Breast epithelium (tissue), 4 donors: ENCODE results near the gene CDH13. TPM values are rescaled to one million over a fixed set of nuclear protein-coding genes. Genes with fewer than 3 reads are reported as not detected.

Source experiments
- DNase-seq, 2 donors: peaks; one replicate each; pipeline ENCODE4 v3.0.0-alpha.2; 2019; ENCODE audit warnings: low spot score in 2 of 2
- H3K27ac ChIP-seq, 2 donors: fragments of 200-600 bp; sonication (generic) in 1 of 2; one replicate each; pipeline ENCODE4 v1.5.1; 2016 to 2019; ENCODE audit warnings: mild to moderate bottlenecking in 1 of 2
- H3K27me3 ChIP-seq, 2 donors: fragments of 200-600 bp; sonication (generic) in 1 of 2; one replicate each; pipeline versions ENCODE4 v1.5.1 to v1.6.0; 2017 to 2019; ENCODE audit warnings: control low read depth in 1 of 2, mild to moderate bottlenecking in 1 of 2
- H3K36me3 ChIP-seq: fragments of 200-600 bp; one replicate; pipeline ENCODE4 v1.5.1; 2019
- H3K4me1 ChIP-seq, 2 donors: fragments of 200-600 bp; sonication (generic); one replicate each; pipeline ENCODE4 v1.5.1; 2016 to 2019; ENCODE audit warnings: control low read depth in 1 of 2
- H3K4me3 ChIP-seq, 3 donors: fragments of 200-600 bp; sonication (generic); 1 replicate in 2 of 3; 2 replicates in 1 of 3; pipeline ENCODE4 v1.5.1; 2016 to 2019; ENCODE audit warnings: mild to moderate bottlenecking in 3 of 3, moderate library complexity in 2 of 3
- H3K9me3 ChIP-seq, 2 donors: fragments of 200-600 bp; sonication (generic) in 1 of 2; one replicate each; pipeline ENCODE4 v1.5.1; 2016 to 2019; ENCODE audit warnings: control low read depth in 1 of 2
- CTCF ChIP-seq, 3 donors: fragments of 450-650 bp; IDR thresholded peaks; one replicate each; pipeline ENCODE4 v1.5.1; 2016 to 2017; ENCODE audit warnings: antibody characterized with exemption in 3 of 3, mild to moderate bottlenecking in 3 of 3, moderate library complexity in 3 of 3
- POLR2A ChIP-seq: fragments of 450-650 bp; IDR thresholded peaks from one replicate; pipeline ENCODE4 v1.6.1; 2016; ENCODE audit warnings: antibody characterized with exemption, mild to moderate bottlenecking, moderate library complexity
- POLR2AphosphoS5 ChIP-seq, 3 donors: sonication (generic); formaldehyde crosslinking; IDR thresholded peaks; one replicate each; pipeline ENCODE4 v1.6.1; 2017; ENCODE audit warnings: antibody characterized with exemption in 3 of 3
- intact Hi-C: fragments of 100-400 bp; cut with DNase I; formaldehyde crosslinking; loops from one replicate; pipeline ENCODE4 v1.15.1; 2023; ENCODE audit warnings: low total_unique reads
- total RNA-seq, 3 donors: library from RNA; depleted of rRNA; stranded (reverse); fragments of >200 nt; gene quantifications; one replicate each; pipeline ENCODE4 v1.1.0, GENCODE V29; 2016

Gene CDH13
- total RNA-seq, 3 donors from 2014 or later, result 6.0 to 13.1 (median 11.5) TPM

GRCh38 chr16:83433201-83433600 lies 806.4 kb downstream of the CDH13 start:
- intact Hi-C loops, result no loop called here
- Histone ChIP-seq H3K4me1 (no peaks in the 10 kb centered on the region), H3K36me3 (no peaks in the 10 kb centered on the region), H3K27me3 (no peaks in the 10 kb centered on the region), H3K4me3 (no peak overlapping the region), H3K9me3 (no peaks in the 10 kb centered on the region), H3K27ac (no peak overlapping the region)
- no peak for DNase-seq
- TF ChIP-seq POLR2A (no peak), POLR2AphosphoS5 (IDR thresholded peaks at IDR 0.05) (no peak), CTCF (IDR thresholded peaks at IDR 0.05) (no peak)

- Histone ChIP-seq H3K4me3 (no peak overlapping the region), H3K4me1 (no peaks in the 10 kb centered on the region), H3K27ac (no peak overlapping the region), H3K27me3 (no peaks in the 10 kb centered on the region), H3K9me3 (no peaks in the 10 kb centered on the region), H3K36me3 (no peaks in the 10 kb centered on the region)
- TF ChIP-seq POLR2A (no peak), POLR2AphosphoS5 (IDR thresholded peaks at IDR 0.05) (no peak), CTCF (IDR thresholded peaks at IDR 0.05) (no peak)
- no peak for DNase-seq
- intact Hi-C loops, result no loop called here
Observed at GRCh38 chr16:83437036-83437435, 810.3 kb downstream of the CDH13 start.

GRCh38 chr16:83438326-83438725 lies 811.6 kb downstream of the CDH13 start:
- Histone ChIP-seq H3K4me1 (no peaks in the 10 kb centered on the region), H3K36me3 (no peaks in the 10 kb centered on the region), H3K27ac (no peak overlapping the region), H3K9me3 (no peaks in the 10 kb centered on the region), H3K4me3 (no peak overlapping the region), H3K27me3 (no peaks in the 10 kb centered on the region)
- intact Hi-C loops, result no loop called here
- DNase-seq, result no peak
- TF ChIP-seq POLR2A (no peak), CTCF (IDR thresholded peaks at IDR 0.05) (no peak), POLR2AphosphoS5 (IDR thresholded peaks at IDR 0.05) (no peak)

DNA sequence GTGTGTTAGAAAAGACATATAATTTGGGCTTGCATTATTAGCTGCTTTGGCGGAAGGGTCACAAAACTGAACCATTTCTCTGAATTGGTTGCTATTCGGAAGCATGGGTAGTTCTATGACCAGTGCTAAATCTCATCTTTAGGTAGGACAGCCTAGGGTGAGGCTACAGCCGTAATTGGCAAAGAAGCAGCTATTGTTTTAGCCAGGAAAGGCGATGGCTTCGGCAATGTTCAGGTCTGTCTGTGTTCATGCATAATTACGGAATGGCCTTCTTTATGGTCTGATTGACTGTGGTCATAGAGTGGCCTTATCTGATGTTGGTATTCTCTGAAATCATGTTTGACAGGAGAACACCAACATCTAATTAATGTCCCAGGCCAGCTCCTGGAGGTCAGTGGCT lies 812.6 kb downstream of the CDH13 start:
- Histone ChIP-seq H3K27ac (no peak overlapping the region), H3K9me3 (no peaks in the 10 kb centered on the region), H3K36me3 (no peaks in the 10 kb centered on the region), H3K4me3 (no peak overlapping the region), H3K27me3 (no peaks in the 10 kb centered on the region), H3K4me1 (no peaks in the 10 kb centered on the region)
- no peak for TF ChIP-seq POLR2A
- no peak for TF ChIP-seq CTCF (IDR thresholded peaks at IDR 0.05)
- TF ChIP-seq POLR2AphosphoS5 (IDR thresholded peaks at IDR 0.05), result no peak
- DNase-seq, result no peak
- intact Hi-C loops, result no loop called here

DNA sequence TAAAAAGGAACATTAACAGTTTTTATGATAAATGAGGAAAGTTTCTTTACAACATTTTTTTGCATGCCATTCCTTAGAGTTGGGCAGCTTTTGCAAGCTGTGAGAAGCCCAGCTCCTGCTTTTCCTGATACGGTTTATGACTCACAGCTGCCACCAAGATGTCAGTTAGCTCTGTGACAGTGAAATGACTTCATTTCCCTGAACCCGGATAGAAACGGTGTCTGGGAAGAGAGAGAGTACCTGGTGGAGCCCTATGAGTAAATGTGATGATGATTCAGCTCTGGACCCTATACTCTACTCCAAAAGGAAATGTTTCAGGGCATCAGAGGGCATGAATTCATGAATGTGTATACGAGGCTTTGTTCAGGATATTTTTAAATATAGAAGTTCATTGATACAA lies 814.7 kb downstream of the CDH13 start:
- no peak for DNase-seq

More for the DNA sequence above, 814.7 kb downstream of the CDH13 start:
- TF ChIP-seq POLR2A, result no peak
- TF ChIP-seq CTCF (IDR thresholded peaks at IDR 0.05), result no peak
- no peak for TF ChIP-seq POLR2AphosphoS5 (IDR thresholded peaks at IDR 0.05)
- Histone ChIP-seq H3K27me3 (no peaks in the 10 kb centered on the region), H3K27ac (no peak overlapping the region), H3K36me3 (no peaks in the 10 kb centered on the region), H3K9me3 (no peaks in the 10 kb centered on the region), H3K4me1 (no peaks in the 10 kb centered on the region), H3K4me3 (no peak overlapping the region)
- intact Hi-C loops, result no loop called here
